Sigmoid colon (tissue), 4 donors: Measurements from ENCODE around the gene CPNE4.

Source experiments
- POLR2A ChIP-seq, 2 donors: fragments of 450-650 bp; IDR thresholded peaks; one replicate each; pipeline ENCODE4 v1.6.1; 2016; ENCODE audit warnings: antibody characterized with exemption in 2 of 2, mild to moderate bottlenecking in 2 of 2, moderate library complexity in 2 of 2
- POLR2AphosphoS5 ChIP-seq, 4 donors: sonication (generic); formaldehyde crosslinking; IDR thresholded peaks; one replicate each; pipeline ENCODE4 v1.6.1; 2017; ENCODE audit warnings: antibody characterized with exemption in 4 of 4
- TF ChIP-seq, protein P1 (sequence below), 4 experiments: fragments of 450-650 bp in 3 of 4; fragments of 200-600 bp in 1 of 4; IDR thresholded peaks; one replicate each; pipeline ENCODE4 v1.5.1; 2016 to 2019; ENCODE audit warnings: antibody characterized with exemption in 4 of 4, mild to moderate bottlenecking in 3 of 4, moderate library complexity in 2 of 4

DNA sequence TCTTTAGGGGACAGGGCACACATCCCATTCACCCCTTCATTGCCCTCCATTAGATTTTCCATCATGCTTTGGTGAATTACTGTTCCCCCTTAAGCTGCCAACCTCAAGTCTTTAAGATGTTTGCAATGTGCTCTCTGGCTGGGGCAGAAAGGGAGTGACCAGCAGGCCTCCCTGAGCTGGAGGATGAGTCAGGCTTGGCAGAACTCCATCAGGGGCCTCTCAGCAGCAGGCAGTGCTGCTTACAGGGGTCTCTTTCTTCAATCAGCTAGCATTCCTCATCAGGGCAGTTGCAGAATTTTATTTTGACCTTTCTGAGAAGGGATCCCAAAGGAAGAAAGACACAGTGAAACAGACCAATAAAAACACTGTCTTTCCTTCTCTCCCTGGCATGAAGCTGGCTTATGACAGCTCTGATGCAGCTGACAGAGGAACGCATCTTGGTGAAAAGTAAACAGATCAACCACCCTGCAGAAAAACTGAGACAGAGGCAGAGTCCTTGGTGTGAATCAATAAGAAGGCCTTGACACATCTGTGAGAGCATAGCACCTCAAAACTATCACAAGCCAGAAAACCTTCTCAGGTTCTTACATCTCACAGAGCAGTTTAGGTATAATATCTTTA lies 443.3 kb downstream of the CPNE4 start:
- TF ChIP-seq, protein P1, sequence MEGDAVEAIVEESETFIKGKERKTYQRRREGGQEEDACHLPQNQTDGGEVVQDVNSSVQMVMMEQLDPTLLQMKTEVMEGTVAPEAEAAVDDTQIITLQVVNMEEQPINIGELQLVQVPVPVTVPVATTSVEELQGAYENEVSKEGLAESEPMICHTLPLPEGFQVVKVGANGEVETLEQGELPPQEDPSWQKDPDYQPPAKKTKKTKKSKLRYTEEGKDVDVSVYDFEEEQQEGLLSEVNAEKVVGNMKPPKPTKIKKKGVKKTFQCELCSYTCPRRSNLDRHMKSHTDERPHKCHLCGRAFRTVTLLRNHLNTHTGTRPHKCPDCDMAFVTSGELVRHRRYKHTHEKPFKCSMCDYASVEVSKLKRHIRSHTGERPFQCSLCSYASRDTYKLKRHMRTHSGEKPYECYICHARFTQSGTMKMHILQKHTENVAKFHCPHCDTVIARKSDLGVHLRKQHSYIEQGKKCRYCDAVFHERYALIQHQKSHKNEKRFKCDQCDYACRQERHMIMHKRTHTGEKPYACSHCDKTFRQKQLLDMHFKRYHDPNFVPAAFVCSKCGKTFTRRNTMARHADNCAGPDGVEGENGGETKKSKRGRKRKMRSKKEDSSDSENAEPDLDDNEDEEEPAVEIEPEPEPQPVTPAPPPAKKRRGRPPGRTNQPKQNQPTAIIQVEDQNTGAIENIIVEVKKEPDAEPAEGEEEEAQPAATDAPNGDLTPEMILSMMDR (IDR thresholded peaks at IDR 0.05), result no peak
- TF ChIP-seq POLR2A (IDR thresholded peaks at IDR 0.05) (no peak), POLR2AphosphoS5 (IDR thresholded peaks at IDR 0.05) (no peak)
